Body of pancreas (tissue), 4 donors: Measurements from ENCODE around the gene AGBL5. TPM values are rescaled to one million over a fixed set of nuclear protein-coding genes. Genes with fewer than 3 reads are reported as not detected.

Experiments used
- ATAC-seq: fragments of 150-250 bp; one replicate; pipeline ENCODE4 v1.9.1; 2016
- DNase-seq, 4 donors: peaks; one replicate each; pipeline ENCODE4 v3.0.0-alpha.2; 2019
- H3K27ac ChIP-seq, 4 donors: fragments of 200-600 bp; sonication (generic); 1 replicate in 3 of 4; 2 replicates in 1 of 4; pipeline versions ENCODE4 v1.5.1 to v1.6.1; 2016 to 2019; ENCODE audit warnings: mild to moderate bottlenecking in 1 of 4, mixed read lengths in 1 of 4, moderate library complexity in 1 of 4
- H3K27me3 ChIP-seq, 2 donors: fragments of 200-600 bp; sonication (generic); one replicate each; pipeline ENCODE4 v1.6.0; 2016; ENCODE audit warnings: mild to moderate bottlenecking in 1 of 2
- H3K36me3 ChIP-seq, 2 donors: fragments of 200-600 bp; sonication (generic); replicated peaks in 1 of 2; 2 replicates each; pipeline ENCODE4 v1.5.1; 2016; ENCODE audit warnings: low read depth in 2 of 2; ENCODE audit not compliant: insufficient read depth in 1 of 2
- H3K4me1 ChIP-seq: fragments of 200-600 bp; sonication (generic); one replicate; pipeline ENCODE4 v1.6.0; 2016
- H3K4me3 ChIP-seq, 2 donors: fragments of 200-600 bp; sonication (generic); 1 replicate in 1 of 2; 2 replicates in 1 of 2; pipeline ENCODE4 v1.5.1; 2016 to 2019
- H3K9me3 ChIP-seq, 3 donors: fragments of 200-600 bp; sonication (generic); 1 replicate in 2 of 3; 2 replicates in 1 of 3; pipeline ENCODE4 v1.5.1; 2016
- POLR2A ChIP-seq, 3 donors: fragments of 450-650 bp; IDR thresholded peaks; one replicate each; pipeline ENCODE4 v1.6.1; 2016; ENCODE audit warnings: antibody characterized with exemption in 3 of 3, mild to moderate bottlenecking in 2 of 3
- WGBS, 2 donors: methylation state at CpG; one replicate each; pipeline ENCODE4 v1.1.5; 2017; 5-methylcytosine and 5-hydroxymethylcytosine counted together
- intact Hi-C: fragments of 100-400 bp; cut with DNase I; formaldehyde crosslinking; loops from one replicate; pipeline ENCODE4 v1.15.1; 2023
- total RNA-seq, 2 donors: library from RNA; depleted of rRNA; stranded (reverse); fragments of >200 nt; gene quantifications; one replicate each; pipeline ENCODE4 v1.1.0, GENCODE V29; 2016
- TF ChIP-seq, protein P1 (sequence below), 7 experiments: fragments of 450-650 bp in 4 of 7; fragments of 200-600 bp in 3 of 7; sonication (generic) in 3 of 7; IDR thresholded peaks; one replicate each; pipeline ENCODE4 v1.5.1; 2016 to 2019; ENCODE audit warnings: antibody characterized with exemption in 7 of 7

The AGBL5 gene
- total RNA-seq, 2 donors from 2014 or later = 5.6 to 12.2 TPM

DNA sequence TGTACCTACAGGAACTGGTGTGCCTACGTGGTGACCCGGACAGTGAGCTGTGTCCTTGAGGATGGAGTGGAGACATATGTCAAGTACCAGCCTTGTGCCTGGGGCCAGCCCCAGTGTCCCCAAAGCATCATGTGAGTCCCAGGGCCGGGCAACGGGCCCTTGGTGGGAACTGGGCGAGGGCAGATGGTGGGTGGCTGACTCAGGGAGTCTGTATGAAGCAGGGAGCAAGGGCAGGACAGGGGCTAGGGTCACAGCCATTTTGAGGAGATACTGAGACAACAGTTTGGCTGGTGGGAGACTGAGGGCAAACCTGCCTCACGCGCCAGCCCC lies 28.6 kb downstream of the AGBL5 start:
- ATAC-seq (no peak), DNase-seq (no peak)
- Histone ChIP-seq H3K36me3 (no peaks in the 10 kb centered on the region), H3K27ac (no peak overlapping the region), H3K27me3 (no peaks in the 10 kb centered on the region), H3K4me3 (no peak overlapping the region), H3K9me3 (no peaks in the 10 kb centered on the region), H3K4me1 (peaks cover 20% of the 10 kb centered on the region)
- WGBS, 2 donors = 87 to 95% methylated on average over 3 to 7 of the region's 7 CpGs
- intact Hi-C loops = no loop called here
- TF ChIP-seq, protein P1, sequence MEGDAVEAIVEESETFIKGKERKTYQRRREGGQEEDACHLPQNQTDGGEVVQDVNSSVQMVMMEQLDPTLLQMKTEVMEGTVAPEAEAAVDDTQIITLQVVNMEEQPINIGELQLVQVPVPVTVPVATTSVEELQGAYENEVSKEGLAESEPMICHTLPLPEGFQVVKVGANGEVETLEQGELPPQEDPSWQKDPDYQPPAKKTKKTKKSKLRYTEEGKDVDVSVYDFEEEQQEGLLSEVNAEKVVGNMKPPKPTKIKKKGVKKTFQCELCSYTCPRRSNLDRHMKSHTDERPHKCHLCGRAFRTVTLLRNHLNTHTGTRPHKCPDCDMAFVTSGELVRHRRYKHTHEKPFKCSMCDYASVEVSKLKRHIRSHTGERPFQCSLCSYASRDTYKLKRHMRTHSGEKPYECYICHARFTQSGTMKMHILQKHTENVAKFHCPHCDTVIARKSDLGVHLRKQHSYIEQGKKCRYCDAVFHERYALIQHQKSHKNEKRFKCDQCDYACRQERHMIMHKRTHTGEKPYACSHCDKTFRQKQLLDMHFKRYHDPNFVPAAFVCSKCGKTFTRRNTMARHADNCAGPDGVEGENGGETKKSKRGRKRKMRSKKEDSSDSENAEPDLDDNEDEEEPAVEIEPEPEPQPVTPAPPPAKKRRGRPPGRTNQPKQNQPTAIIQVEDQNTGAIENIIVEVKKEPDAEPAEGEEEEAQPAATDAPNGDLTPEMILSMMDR (IDR thresholded peaks at IDR 0.05) = no peak
- no peak for TF ChIP-seq POLR2A (IDR thresholded peaks at IDR 0.05)

DNA sequence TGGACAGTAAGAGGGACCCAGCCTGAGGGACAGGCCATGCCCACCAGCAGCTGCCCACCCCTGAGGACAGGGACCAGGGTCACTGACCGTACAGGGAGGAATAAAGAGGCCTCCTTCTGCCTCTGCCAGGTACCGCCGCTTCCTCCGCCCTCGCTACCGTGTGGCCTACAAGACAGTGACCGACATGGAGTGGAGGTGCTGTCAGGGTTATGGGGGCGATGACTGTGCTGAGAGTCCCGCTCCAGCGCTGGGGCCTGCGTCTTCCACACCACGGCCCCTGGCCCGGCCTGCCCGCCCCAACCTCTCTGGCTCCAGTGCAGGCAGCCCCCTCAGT lies 29.1 kb downstream of the AGBL5 start:
- H3K36me3 ChIP-seq = no peaks in the 10 kb centered on the region
- H3K4me1 ChIP-seq = peaks cover 25% of the 10 kb centered on the region
- H3K27ac ChIP-seq = no peak overlapping the region

DNA sequence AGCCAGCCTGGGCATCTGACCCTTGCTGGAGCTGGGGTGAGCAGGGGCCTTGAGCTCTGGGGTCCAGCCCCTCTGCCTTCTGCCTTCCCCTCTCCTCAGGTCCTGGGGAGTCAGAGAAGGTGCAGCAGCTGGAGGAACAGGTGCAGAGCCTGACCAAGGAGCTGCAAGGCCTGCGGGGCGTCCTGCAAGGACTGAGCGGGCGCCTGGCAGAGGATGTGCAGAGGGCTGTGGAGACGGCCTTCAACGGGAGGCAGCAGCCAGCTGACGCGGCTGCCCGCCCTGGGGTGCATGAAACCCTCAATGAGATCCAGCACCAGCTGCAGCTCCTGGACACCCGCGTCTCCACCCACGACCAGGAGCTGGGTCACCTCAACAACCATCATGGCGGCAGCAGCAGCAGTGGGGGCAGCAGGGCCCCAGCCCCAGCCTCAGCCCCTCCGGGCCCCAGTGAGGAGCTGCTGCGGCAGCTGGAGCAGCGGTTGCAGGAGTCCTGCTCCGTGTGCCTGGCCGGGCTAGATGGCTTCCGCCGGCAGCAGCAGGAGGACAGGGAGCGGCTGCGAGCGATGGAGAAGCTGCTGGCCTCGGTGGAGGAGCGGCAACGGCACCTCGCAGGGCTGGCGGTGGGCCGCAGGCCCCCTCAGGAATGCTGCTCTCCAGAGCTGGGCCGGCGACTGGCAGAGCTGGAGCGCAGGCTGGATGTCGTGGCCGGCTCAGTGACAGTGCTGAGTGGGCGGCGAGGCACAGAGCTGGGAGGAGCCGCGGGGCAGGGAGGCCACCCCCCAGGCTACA lies 30.7 kb downstream of the AGBL5 start:
- ATAC-seq = no peak
- DNase-seq = no peak
- TF ChIP-seq POLR2A (IDR thresholded peaks at IDR 0.05) = no peak
- intact Hi-C loops = no loop called here
- H3K36me3 ChIP-seq = no peaks in the 10 kb centered on the region
- H3K27ac ChIP-seq = peak overlapping the region in 2 of 4 donors; percentile 89 to 90
- H3K4me3 ChIP-seq = no peak overlapping the region
- WGBS, 2 donors = 84 to 86% methylated on average over 5 to 33 of the region's 38 CpGs
- H3K4me1 ChIP-seq = peaks cover 34% of the 10 kb centered on the region
- no peaks in the 10 kb centered on the region for H3K27me3 ChIP-seq
- H3K9me3 ChIP-seq = no peaks in the 10 kb centered on the region

More for the DNA sequence above, 29.1 kb downstream of the AGBL5 start:
- intact Hi-C loops = no loop called here
- no peak for ATAC-seq
- no peak overlapping the region for H3K4me3 ChIP-seq
- no peaks in the 10 kb centered on the region for H3K9me3 ChIP-seq
- H3K27me3 ChIP-seq = no peaks in the 10 kb centered on the region
- no peak for TF ChIP-seq POLR2A (IDR thresholded peaks at IDR 0.05)
- TF ChIP-seq, protein P1 (IDR thresholded peaks at IDR 0.05) = no peak
- no peak for DNase-seq
- 85 to 94% methylated on average over 14 of the region's 14 CpGs for WGBS, 2 donors

DNA sequence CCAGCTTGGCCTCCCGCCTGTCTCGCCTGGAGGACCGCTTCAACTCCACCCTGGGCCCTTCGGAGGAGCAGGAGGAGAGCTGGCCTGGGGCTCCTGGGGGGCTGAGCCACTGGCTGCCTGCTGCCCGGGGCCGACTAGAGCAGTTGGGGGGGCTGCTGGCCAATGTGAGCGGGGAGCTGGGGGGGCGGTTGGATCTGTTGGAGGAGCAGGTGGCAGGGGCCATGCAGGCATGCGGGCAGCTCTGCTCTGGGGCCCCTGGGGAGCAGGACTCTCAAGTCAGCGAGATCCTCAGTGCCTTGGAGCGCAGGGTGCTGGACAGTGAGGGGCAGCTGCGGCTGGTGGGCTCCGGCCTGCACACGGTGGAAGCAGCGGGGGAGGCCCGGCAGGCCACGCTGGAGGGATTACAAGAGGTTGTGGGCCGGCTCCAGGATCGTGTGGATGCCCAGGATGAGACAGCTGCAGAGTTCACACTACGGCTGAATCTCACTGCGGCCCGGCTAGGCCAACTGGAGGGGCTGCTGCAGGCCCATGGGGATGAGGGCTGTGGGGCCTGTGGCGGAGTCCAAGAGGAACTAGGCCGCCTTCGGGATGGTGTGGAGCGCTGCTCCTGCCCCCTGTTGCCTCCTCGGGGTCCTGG lies 31.4 kb downstream of the AGBL5 start:
- 79 to 85% methylated on average over 11 to 21 of the region's 27 CpGs for whole genome bisulfite sequencing, 2 donors
- no peaks in the 10 kb centered on the region for H3K27me3 ChIP-seq
- no peak overlapping the region for H3K27ac ChIP-seq
- no peak for DNase-seq
- TF ChIP-seq, protein P1 (IDR thresholded peaks at IDR 0.05) = no peak
- TF ChIP-seq POLR2A (IDR thresholded peaks at IDR 0.05) = no peak
- ATAC-seq = no peak
- H3K36me3 ChIP-seq = no peaks in the 10 kb centered on the region
- intact Hi-C loops = no loop called here
- no peak overlapping the region for H3K4me3 ChIP-seq
- peaks cover 39% of the 10 kb centered on the region for H3K4me1 ChIP-seq
- no peaks in the 10 kb centered on the region for H3K9me3 ChIP-seq

DNA sequence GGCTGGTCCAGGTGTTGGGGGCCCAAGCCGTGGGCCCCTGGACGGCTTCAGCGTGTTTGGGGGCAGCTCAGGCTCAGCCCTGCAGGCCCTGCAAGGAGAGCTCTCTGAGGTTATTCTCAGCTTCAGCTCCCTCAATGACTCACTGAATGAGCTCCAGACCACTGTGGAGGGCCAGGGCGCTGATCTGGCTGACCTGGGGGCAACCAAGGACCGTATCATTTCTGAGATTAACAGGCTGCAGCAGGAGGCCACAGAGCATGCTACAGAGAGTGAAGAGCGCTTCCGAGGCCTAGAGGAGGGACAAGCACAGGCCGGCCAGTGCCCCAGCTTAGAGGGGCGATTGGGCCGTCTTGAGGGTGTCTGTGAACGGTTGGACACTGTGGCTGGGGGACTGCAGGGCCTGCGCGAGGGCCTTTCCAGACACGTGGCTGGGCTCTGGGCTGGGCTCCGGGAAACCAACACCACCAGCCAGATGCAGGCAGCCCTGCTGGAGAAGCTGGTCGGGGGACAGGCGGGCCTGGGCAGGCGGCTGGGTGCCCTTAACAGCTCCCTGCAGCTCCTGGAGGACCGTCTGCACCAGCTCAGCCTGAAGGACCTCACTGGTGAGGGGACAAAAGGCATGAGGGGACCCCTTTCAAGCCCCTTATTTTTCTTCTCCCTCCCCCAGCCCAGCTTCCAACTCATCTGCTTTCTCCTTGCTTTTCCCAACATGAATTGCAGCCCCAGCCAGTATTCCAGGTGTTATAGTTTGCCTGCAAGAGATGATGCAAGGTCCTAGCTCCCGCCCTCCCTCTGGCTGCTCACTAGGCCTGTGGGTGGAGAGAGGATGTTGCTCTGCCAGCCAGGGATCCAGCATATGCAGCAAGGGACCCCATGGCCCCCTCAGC lies 32.2 kb downstream of the AGBL5 start:
- WGBS, 2 donors = 79 to 80% methylated on average over 8 to 20 of the region's 20 CpGs
- no peak for ATAC-seq
- H3K27me3 ChIP-seq = no peaks in the 10 kb centered on the region
- H3K4me3 ChIP-seq = no peak overlapping the region
- TF ChIP-seq POLR2A (IDR thresholded peaks at IDR 0.05) = no peak
- TF ChIP-seq, protein P1 (IDR thresholded peaks at IDR 0.05) = no peak
- no peaks in the 10 kb centered on the region for H3K36me3 ChIP-seq
- H3K4me1 ChIP-seq = peaks cover 39% of the 10 kb centered on the region
- H3K27ac ChIP-seq = no peak overlapping the region
- H3K9me3 ChIP-seq = no peaks in the 10 kb centered on the region
- DNase-seq = no peak
- intact Hi-C loops = no loop called here
